Measurements from ENCODE around the gene BAD. TPM values are rescaled to one million over a fixed set of nuclear protein-coding genes. Genes with fewer than 3 reads are reported as not detected.

BAD gene
- total RNA-seq, 3 donors from 2014 or later (not counting 1 experiment from before 2014, with no cell fraction given), result 30.6 to 35.8 (median 31.6) TPM

DNA sequence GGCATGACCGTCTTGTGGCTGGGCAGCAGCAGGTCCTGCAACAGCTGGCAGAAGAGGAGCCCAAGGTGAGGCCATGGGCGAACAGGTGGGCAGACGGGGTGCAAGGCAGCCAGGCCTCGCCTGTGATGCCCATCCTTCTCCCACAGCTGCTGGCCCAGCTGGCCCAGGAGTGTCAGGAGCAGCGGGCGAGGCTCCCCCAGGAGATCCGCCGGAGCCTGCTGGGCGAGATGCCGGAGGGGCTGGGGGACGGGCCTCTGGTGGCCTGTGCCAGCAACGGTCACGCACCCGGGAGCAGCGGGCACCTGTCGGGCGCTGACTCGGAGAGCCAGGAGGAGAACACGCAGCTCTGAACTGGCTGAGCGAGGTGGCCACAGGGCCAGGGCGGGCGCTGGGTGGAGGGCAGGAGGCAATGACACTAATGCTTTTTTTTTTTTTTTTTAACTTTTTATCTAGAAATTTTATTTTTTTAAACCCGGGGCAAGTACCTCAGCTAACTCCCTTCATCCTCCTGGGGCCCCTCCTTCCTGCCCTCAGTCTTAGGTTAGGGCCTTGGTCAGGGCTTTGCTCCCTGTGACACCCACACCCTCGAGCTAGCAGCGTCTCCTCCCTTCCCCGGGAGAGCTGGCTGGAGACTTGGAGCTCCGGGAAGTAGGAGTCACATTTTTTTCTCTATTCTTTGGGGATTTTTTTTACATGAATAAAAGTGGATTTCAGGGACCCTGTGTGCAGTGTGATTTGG is 17.1 kb downstream of the BAD start:
- no peaks in the 10 kb centered on the region for H3K27me3 ChIP-seq (ENCODE audit: control insufficient read depth, insufficient read depth, low read length)
- H3K9me3 Mint-ChIP-seq, result no peaks in the 10 kb centered on the region
- H3K4me1 Mint-ChIP-seq, result peaks cover 36 to 40% of the 10 kb centered on the region in 2 donors
- 90% methylated on average over 24 of the region's 27 CpGs for WGBS (ENCODE audit: insufficient coverage)
- DNase-seq (no peak), ATAC-seq (no peak)
- H3K36me3 ChIP-seq (ENCODE audit: control insufficient read depth, insufficient read depth, low read length), result no peaks in the 10 kb centered on the region
- no peaks in the 10 kb centered on the region for H3K27me3 Mint-ChIP-seq (ENCODE audit: low read depth in 2 of 2)
- H3K4me1 ChIP-seq (ENCODE audit: control insufficient read depth, insufficient read depth, low read length), result peaks cover 41% of the 10 kb centered on the region
- intact Hi-C loops (cut with micrococcal nuclease), result no loop called here
- peak overlapping the region; percentile 94 to 100 for H3K27ac Mint-ChIP-seq
- H3K9me3 ChIP-seq (ENCODE audit: control insufficient read depth, insufficient read depth, low read length), result no peaks in the 10 kb centered on the region
- no peak overlapping the region for H3K4me3 ChIP-seq (ENCODE audit: low read length)
- TF ChIP-seq CTCF (IDR thresholded peaks at IDR 0.05), result no peak
- H3K36me3 Mint-ChIP-seq, result no peaks in the 10 kb centered on the region
- peak overlapping the region; percentile 92 for H3K27ac ChIP-seq (ENCODE audit: low read length)
- H3K4me3 Mint-ChIP-seq, result peak overlapping the region; percentile 97

DNA sequence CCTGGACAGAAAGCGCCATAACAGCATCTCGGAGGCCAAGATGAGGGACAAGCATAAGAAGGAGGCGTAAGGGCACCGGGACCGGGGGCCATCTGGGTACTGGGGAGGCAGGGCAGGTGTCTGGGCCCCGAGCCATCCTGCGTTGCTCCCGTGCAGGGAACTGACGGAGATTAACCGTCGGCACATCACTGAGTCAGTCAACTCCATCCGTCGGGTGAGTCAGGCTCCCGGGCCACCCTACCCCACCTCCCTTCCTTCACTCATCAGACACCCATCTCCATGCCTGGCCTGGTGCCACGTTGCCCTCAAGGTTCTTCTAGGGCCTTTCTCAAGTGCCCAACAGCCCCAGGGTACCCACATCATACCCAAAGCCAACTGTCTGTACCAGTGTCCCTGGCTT is 18.1 kb downstream of the BAD start:
- no peak overlapping the region for H3K27ac Mint-ChIP-seq
- H3K36me3 ChIP-seq (ENCODE audit: control insufficient read depth, insufficient read depth, low read length), result no peaks in the 10 kb centered on the region

DNA sequence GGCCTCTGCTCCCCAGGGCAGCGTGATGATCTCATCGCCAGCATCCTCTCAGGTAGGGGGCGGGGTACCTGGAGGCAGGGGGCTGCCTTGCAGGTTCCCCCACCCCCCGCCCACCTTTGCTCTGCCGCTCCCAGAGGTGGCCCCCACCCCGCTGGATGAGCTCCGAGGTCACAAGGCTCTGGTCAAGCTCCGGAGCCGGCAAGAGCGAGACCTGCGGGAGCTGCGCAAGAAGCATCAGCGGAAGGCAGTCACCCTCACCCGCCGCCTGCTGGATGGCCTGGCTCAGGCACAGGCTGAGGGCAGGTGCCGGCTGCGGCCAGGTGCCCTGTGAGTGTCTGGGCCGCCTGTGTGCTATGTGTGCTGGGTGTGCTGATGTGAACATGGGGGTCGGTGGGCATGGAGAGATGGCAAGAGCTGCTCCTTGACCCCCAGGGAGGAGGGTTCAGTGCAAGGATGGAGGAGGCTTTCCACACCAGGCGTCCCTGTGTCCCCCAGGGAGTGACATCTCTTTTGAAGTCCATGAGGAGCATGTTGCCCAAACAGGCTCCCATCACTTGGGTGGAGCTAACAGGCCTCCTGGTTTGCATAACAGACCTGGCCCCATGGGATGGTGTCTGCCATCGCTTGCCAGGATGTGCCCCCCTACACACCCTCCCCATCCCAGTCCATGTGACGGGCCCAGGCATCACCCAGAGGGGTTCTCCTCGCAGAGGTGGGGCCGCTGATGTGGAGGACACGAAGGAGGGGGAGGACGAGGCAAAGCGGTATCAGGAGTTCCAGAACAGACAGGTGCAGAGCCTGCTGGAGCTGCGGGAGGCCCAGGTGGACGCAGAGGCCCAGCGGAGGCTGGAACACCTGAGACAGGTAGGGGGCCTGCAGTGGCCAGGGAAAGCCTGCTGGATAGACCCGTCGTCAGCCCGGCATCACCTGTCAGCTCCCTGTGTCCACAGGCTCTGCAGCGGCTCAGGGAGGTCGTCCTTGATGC is 19.0 kb downstream of the BAD start:
- no peak for TF ChIP-seq CTCF (IDR thresholded peaks at IDR 0.05)
- H3K4me1 Mint-ChIP-seq, result peaks cover 28% of the 10 kb centered on the region in 2 donors
- no peaks in the 10 kb centered on the region for H3K36me3 Mint-ChIP-seq
- Histone ChIP-seq H3K36me3 (ENCODE audit: control insufficient read depth, insufficient read depth, low read length) (no peaks in the 10 kb centered on the region), H3K27ac (ENCODE audit: low read length) (no peak overlapping the region), H3K9me3 (ENCODE audit: control insufficient read depth, insufficient read depth, low read length) (no peaks in the 10 kb centered on the region), H3K27me3 (ENCODE audit: control insufficient read depth, insufficient read depth, low read length) (no peaks in the 10 kb centered on the region), H3K4me1 (ENCODE audit: control insufficient read depth, insufficient read depth, low read length) (peaks cover 23% of the 10 kb centered on the region), H3K4me3 (ENCODE audit: low read length) (no peak overlapping the region)
- no peak overlapping the region for H3K27ac Mint-ChIP-seq
- intact Hi-C loops (cut with micrococcal nuclease), result no loop called here
- 91% methylated on average over 35 of the region's 35 CpGs for WGBS (ENCODE audit: insufficient coverage)
- H3K27me3 Mint-ChIP-seq (ENCODE audit: low read depth in 2 of 2), result no peaks in the 10 kb centered on the region
- ATAC-seq (no peak), DNase-seq (no peak)
- H3K4me3 Mint-ChIP-seq, result no peak overlapping the region
- no peaks in the 10 kb centered on the region for H3K9me3 Mint-ChIP-seq

More for the DNA sequence above, 18.1 kb downstream of the BAD start:
- no peak overlapping the region for H3K4me3 Mint-ChIP-seq
- peaks cover 31% of the 10 kb centered on the region for H3K4me1 ChIP-seq (ENCODE audit: control insufficient read depth, insufficient read depth, low read length)
- ATAC-seq (no peak), DNase-seq (no peak)
- H3K27me3 ChIP-seq (ENCODE audit: control insufficient read depth, insufficient read depth, low read length), result no peaks in the 10 kb centered on the region
- H3K36me3 Mint-ChIP-seq, result no peaks in the 10 kb centered on the region
- TF ChIP-seq CTCF (IDR thresholded peaks at IDR 0.05), result no peak
- no peaks in the 10 kb centered on the region for H3K9me3 Mint-ChIP-seq
- peaks cover 29 to 33% of the 10 kb centered on the region in 2 donors for H3K4me1 Mint-ChIP-seq
- H3K9me3 ChIP-seq (ENCODE audit: control insufficient read depth, insufficient read depth, low read length), result no peaks in the 10 kb centered on the region
- intact Hi-C loops (cut with micrococcal nuclease), result no loop called here
- no peak overlapping the region for H3K27ac ChIP-seq (ENCODE audit: low read length)
- H3K4me3 ChIP-seq (ENCODE audit: low read length), result no peak overlapping the region
- no peaks in the 10 kb centered on the region for H3K27me3 Mint-ChIP-seq (ENCODE audit: low read depth in 2 of 2)
- whole genome bisulfite sequencing (ENCODE audit: insufficient coverage), result 97% methylated on average over 15 of the region's 15 CpGs

All from natural killer cell (primary cell).